Right lobe of liver (tissue), 4 donors: Measurements from ENCODE around the gene SORL1.

Experiments used
- CTCF ChIP-seq, 4 donors: fragments of 200-600 bp in 3 of 4; fragments of 450-650 bp in 1 of 4; IDR thresholded peaks; one replicate each; pipeline versions ENCODE4 v1.5.1 to v1.8.0; 2016 to 2022; ENCODE audit warnings: antibody characterized with exemption in 4 of 4, mild to moderate bottlenecking in 2 of 4
- POLR2A ChIP-seq: fragments of 450-650 bp; IDR thresholded peaks from one replicate; pipeline ENCODE4 v1.6.1; 2017; ENCODE audit warnings: antibody characterized with exemption, mild to moderate bottlenecking
- donor health status: DM: no; HTN: no; CAD: no.
- donor health status: DM: no; HTN: no; CAD: no.
- donor health status: DM: no; HTN: yes; CAD: no.

GRCh38 chr11:121456151-121456550, 4.0 kb downstream of the SORL1 start:
- TF ChIP-seq CTCF (IDR thresholded peaks at IDR 0.05) (no peak), POLR2A (no peak)
